IMR-90 (cell line): ENCODE results near the gene NKAIN1. TPM values are rescaled to one million over a fixed set of nuclear protein-coding genes. Genes with fewer than 3 reads are reported as not detected.
"Not testable (repeated sequence)": the region's sequence is repeated elsewhere in the genome, so short reads cannot be mapped to it uniquely, and the experiment has no call there.

Source experiments
- ATAC-seq: fragments of 200-7000 bp; cut with Tn5 transposase; 2 replicates; pipeline ENCODE4 v1.9.1; 2020; ENCODE audit warnings: low read depth, mild to moderate bottlenecking, moderate library complexity
- BruUV-seq: library from RNA; stranded (reverse); fragments of 400-500 nt; replicated peaks from 2 replicates; lab custom pipeline; 2021; lab: Mats Ljungman, UMichigan
- CTCF ChIA-PET: fragments of 300-600 bp; formaldehyde crosslinking; extraction: SDS; loops from one replicate; lab custom pipeline; 2021; ENCODE audit warnings: antibody characterized with exemption; lab: Yijun Ruan, JAX
- POLR2A ChIA-PET: fragments of 300-600 bp; sonication (Branson Sonifier 250); formaldehyde crosslinking; loops from one replicate; lab custom pipeline; 2022; ENCODE audit warnings: antibody characterized with exemption; ENCODE audit not compliant: unreplicated experiment; lab: Charles Lee
- DNase-seq: peaks from one replicate; pipeline ENCODE4 v3.0.0; 2013
- H2AFZ ChIP-seq: replicated peaks from 2 replicates; pipeline ENCODE3; 2013; ENCODE audit warnings: low read length, mild to moderate bottlenecking; ENCODE audit not compliant: poor library complexity
- H2AK5ac ChIP-seq: 2 replicates; pipeline ENCODE4 v1.6.1; 2013; ENCODE audit warnings: low read depth, low read length, inconsistent platforms
- H2AK9ac ChIP-seq: replicated peaks from 2 replicates; pipeline ENCODE3; 2013; ENCODE audit warnings: mild to moderate bottlenecking, low read depth, low read length, moderate library complexity; ENCODE audit not compliant: poor library complexity
- H2BK120ac ChIP-seq: 2 replicates; pipeline ENCODE4 v1.6.1; 2013; ENCODE audit warnings: low read depth, low read length, inconsistent platforms
- H2BK15ac ChIP-seq: 3 replicates; pipeline ENCODE4 v1.6.1; 2013; ENCODE audit warnings: low read depth, low read length, inconsistent platforms
- H2BK20ac ChIP-seq: 2 replicates; pipeline ENCODE4 v1.6.1; 2013; ENCODE audit warnings: low read depth, mild to moderate bottlenecking, inconsistent platforms, low read length, moderate library complexity
- H2BK5ac ChIP-seq: 2 replicates; pipeline ENCODE4 v1.6.1; 2013; ENCODE audit warnings: mild to moderate bottlenecking, low read depth, low read length, inconsistent platforms; ENCODE audit not compliant: poor library complexity, severe bottlenecking
- H3K14ac ChIP-seq: replicated peaks from 2 replicates; pipeline ENCODE4 v1.6.1; 2013; ENCODE audit warnings: low read depth, low read length, inconsistent platforms
- H3K18ac ChIP-seq: 2 replicates; pipeline ENCODE4 v1.6.1; 2013; ENCODE audit warnings: low read depth, low read length, control low read depth
- H3K23ac ChIP-seq: 2 replicates; pipeline ENCODE4 v1.6.1; 2013; ENCODE audit warnings: low read depth, low read length, inconsistent platforms
- H3K27ac ChIP-seq: 2 replicates; pipeline ENCODE4 v1.5.1; 2013; ENCODE audit warnings: mild to moderate bottlenecking, control low read depth, low read length; ENCODE audit not compliant: insufficient read depth
- H3K27me3 ChIP-seq: 2 replicates; pipeline ENCODE4 v1.6.1; 2013; ENCODE audit warnings: low read length; ENCODE audit not compliant: control insufficient read depth, insufficient read depth
- H3K36me3 ChIP-seq: 2 replicates; pipeline ENCODE4 v1.6.1; 2013; ENCODE audit warnings: low read length, mixed read lengths; ENCODE audit not compliant: control insufficient read depth, insufficient read depth
- H3K4ac ChIP-seq: 2 replicates; pipeline ENCODE4 v1.6.1; 2013; ENCODE audit warnings: low read depth, low read length, inconsistent platforms
- H3K4me1 ChIP-seq: 2 replicates; pipeline ENCODE4 v1.6.1; 2013; ENCODE audit warnings: low read length, mixed read lengths; ENCODE audit not compliant: control insufficient read depth, insufficient read depth
- H3K4me2 ChIP-seq: 2 replicates; pipeline ENCODE4 v1.6.1; 2013; ENCODE audit warnings: low read depth, mild to moderate bottlenecking, control low read depth, low read length, moderate library complexity
- H3K4me3 ChIP-seq: 2 replicates; pipeline ENCODE4 v1.5.1; 2013; ENCODE audit warnings: low read depth, mild to moderate bottlenecking, control low read depth, low read length, moderate library complexity; ENCODE audit not compliant: insufficient read depth
- H3K56ac ChIP-seq: 2 replicates; pipeline ENCODE4 v1.6.1; 2013; ENCODE audit warnings: low read length, inconsistent platforms; ENCODE audit not compliant: insufficient read depth; ENCODE audit errors: extremely low read depth
- H3K79me1 ChIP-seq, 2 experiments: 2 replicates each; pipeline ENCODE4 v1.6.1; 2013; ENCODE audit warnings: low read length in 2 of 2, inconsistent platforms in 1 of 2, low read depth in 1 of 2
- H3K9ac ChIP-seq: 2 replicates; pipeline ENCODE4 v1.6.1; 2013; ENCODE audit warnings: low read depth, low read length, control low read depth
- H3K9me1 ChIP-seq: 2 replicates; pipeline ENCODE4 v1.6.1; 2013; ENCODE audit warnings: low read length, inconsistent platforms; ENCODE audit not compliant: insufficient read depth
- H3K9me3 ChIP-seq: 2 replicates; pipeline ENCODE4 v1.6.1; 2013; ENCODE audit warnings: low read length; ENCODE audit not compliant: control insufficient read depth, insufficient read depth
- H4K20me1 ChIP-seq: 2 replicates; pipeline ENCODE4 v1.6.1; 2013; ENCODE audit warnings: low read length, inconsistent platforms; ENCODE audit not compliant: insufficient read depth
- H4K5ac ChIP-seq: 2 replicates; pipeline ENCODE4 v1.6.1; 2013; ENCODE audit warnings: mild to moderate bottlenecking, low read depth, low read length, control low read depth
- H4K8ac ChIP-seq, 2 experiments: 2 replicates each; pipeline ENCODE4 v1.6.1; 2013; ENCODE audit warnings: low read depth in 2 of 2, low read length in 2 of 2, control low read depth in 1 of 2, inconsistent platforms in 1 of 2
- H4K91ac ChIP-seq: 2 replicates; pipeline ENCODE4 v1.6.1; 2013; ENCODE audit warnings: low read depth, low read length, inconsistent platforms; ENCODE audit not compliant: insufficient read depth
- WGBS, 2 experiments: methylation state at CpG; one replicate each; pipeline versions ENCODE4 v1.1.5 to v1.1.7; 2013; ENCODE audit warnings: missing lambda C conversion rate in 2 of 2; ENCODE audit not compliant: insufficient read length in 1 of 2; ENCODE audit errors: extremely low coverage in 2 of 2; 5-methylcytosine and 5-hydroxymethylcytosine counted together
- dilution Hi-C: fragments of 300-500 bp; cut with HindIII; formaldehyde crosslinking; loops from one replicate; pipeline ENCODE4 v1.14.3; 2018; ENCODE audit warnings: low sequenced_read_pairs; ENCODE audit not compliant: unreplicated experiment
- in situ Hi-C: fragments of 300-500 bp; cut with MboI; formaldehyde crosslinking; loops from 3 replicates; pipeline ENCODE4 v1.14.3; 2019; ENCODE audit warnings: low sequenced_read_pairs, inconsistent platforms, mixed read lengths
- intact Hi-C: fragments of 100-400 bp; cut with micrococcal nuclease; formaldehyde crosslinking; loops from 2 replicates; pipeline ENCODE4 v1.10.0; 2022
- polyA plus RNA-seq, 3 experiments: library from polyadenylated mRNA; depleted of rRNA; stranded (reverse); fragments of >200 nt; gene quantifications; 2 replicates each; pipeline ENCODE4 v1.2.3, GENCODE V29; 2012; ENCODE audit warnings: low replicate concordance in 1 of 3
- total RNA-seq: library from RNA; depleted of rRNA; stranded (reverse); fragments of >200 nt; gene quantifications from 2 replicates; pipeline ENCODE4 v1.2.3, GENCODE V29; 2012

The NKAIN1 gene
- total and polyA plus RNA-seq, 2 of the 4 experiments (the other 2 are of a cell fraction), result under 0.01 to 0.09 TPM

DNA sequence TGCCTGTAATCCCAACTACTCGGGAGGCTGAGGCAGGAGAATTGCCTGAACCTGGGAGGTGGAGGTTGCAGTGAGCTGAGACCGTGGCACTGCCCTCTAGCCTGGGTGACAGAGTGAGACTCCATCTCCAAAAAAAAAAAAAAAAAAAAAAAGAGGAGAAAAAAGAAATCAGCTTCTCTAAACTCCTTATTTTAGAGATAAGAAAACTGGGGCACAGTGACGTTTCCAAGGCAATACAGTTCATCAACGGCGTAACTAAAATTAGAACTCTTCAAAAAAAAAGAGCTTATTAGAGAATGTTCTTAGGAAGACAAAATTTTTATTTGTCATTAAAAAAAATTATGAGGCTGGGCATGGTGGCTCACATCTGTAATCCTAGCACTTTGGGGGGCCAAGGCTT lies 22.7 kb upstream of the NKAIN1 start:
- H3K18ac ChIP-seq, H4K20me1 ChIP-seq, H3K9me3 ChIP-seq, CTCF ChIA-PET, H4K5ac ChIP-seq, H2AFZ ChIP-seq, H3K27me3 ChIP-seq, DNase-seq, H4K8ac ChIP-seq, H3K4me3 ChIP-seq, H3K4ac ChIP-seq, H2BK120ac ChIP-seq, H2BK15ac ChIP-seq, intact Hi-C loops, H2AK5ac ChIP-seq, H3K23ac ChIP-seq, H3K14ac ChIP-seq, in situ Hi-C loops, H4K91ac ChIP-seq, H3K4me2 ChIP-seq, H3K56ac ChIP-seq, H3K9me1 ChIP-seq, H3K27ac ChIP-seq, dilution Hi-C loops, H2AK9ac ChIP-seq, H3K9ac ChIP-seq, BruUV-seq, ATAC-seq, H2BK5ac ChIP-seq, H3K79me1 ChIP-seq, H2BK20ac ChIP-seq, H3K4me1 ChIP-seq: not testable (repeated sequence)
- peaks cover 26% of the 10 kb centered on the region for H3K36me3 ChIP-seq
- no CpG with 5 or more reads among the region's 5 CpGs for WGBS, 2 experiments
- POLR2A ChIA-PET, result interaction anchor here (0.6 kb wide), 1 partner anchor 123 kb away, joined by 9 read pairs; no protein-coding TSS in a partner anchor
